GM12892 (cell line): ENCODE results near the gene LRFN2.

ENCODE experiments used
- POLR2A ChIP-seq: IDR thresholded peaks from 2 replicates; pipeline ENCODE4 v1.6.1; 2011; ENCODE audit warnings: low read depth, low read length, control low read depth
- POLR2AphosphoS5 ChIP-seq: IDR thresholded peaks from 2 replicates; pipeline ENCODE4 v1.6.1; 2011; ENCODE audit warnings: low read depth, low read length, control low read depth

- TF ChIP-seq POLR2A (no peak), POLR2AphosphoS5 (no peak)
Observed at GRCh38 chr6:40473026-40473425, 114.1 kb downstream of the LRFN2 start.
